ENCODE data around the gene PCDHGA1.

Gene PCDHGA1

DNA sequence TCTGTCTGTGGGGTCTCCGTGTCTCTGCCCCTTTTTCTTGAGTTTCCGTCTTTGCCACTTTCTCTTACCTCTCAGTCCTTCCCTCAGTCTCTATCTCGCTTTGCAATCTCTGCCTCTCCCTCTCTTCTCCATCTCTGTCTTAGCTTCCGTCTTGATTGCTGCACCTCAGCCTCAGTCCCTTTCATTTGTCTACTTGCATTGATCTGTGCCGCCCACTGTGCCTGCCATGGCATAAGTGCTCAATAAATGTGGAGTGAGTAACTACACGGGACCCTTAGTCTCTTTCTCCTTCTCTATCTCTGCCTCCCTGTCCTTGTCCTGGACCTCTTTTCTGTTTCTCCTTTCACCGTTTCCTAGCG lies 165.1 kb downstream of the PCDHGA1 start:
- no peak overlapping the region for H3K4me3 ChIP-seq (ENCODE audit: low read length)
- no peak for DNase-seq (ENCODE audit: low read depth)
- TF ChIP-seq, protein P1, sequence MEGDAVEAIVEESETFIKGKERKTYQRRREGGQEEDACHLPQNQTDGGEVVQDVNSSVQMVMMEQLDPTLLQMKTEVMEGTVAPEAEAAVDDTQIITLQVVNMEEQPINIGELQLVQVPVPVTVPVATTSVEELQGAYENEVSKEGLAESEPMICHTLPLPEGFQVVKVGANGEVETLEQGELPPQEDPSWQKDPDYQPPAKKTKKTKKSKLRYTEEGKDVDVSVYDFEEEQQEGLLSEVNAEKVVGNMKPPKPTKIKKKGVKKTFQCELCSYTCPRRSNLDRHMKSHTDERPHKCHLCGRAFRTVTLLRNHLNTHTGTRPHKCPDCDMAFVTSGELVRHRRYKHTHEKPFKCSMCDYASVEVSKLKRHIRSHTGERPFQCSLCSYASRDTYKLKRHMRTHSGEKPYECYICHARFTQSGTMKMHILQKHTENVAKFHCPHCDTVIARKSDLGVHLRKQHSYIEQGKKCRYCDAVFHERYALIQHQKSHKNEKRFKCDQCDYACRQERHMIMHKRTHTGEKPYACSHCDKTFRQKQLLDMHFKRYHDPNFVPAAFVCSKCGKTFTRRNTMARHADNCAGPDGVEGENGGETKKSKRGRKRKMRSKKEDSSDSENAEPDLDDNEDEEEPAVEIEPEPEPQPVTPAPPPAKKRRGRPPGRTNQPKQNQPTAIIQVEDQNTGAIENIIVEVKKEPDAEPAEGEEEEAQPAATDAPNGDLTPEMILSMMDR (conservative IDR thresholded peaks at IDR 0.05; ENCODE audit: low read depth, low read length), result no peak

DNA sequence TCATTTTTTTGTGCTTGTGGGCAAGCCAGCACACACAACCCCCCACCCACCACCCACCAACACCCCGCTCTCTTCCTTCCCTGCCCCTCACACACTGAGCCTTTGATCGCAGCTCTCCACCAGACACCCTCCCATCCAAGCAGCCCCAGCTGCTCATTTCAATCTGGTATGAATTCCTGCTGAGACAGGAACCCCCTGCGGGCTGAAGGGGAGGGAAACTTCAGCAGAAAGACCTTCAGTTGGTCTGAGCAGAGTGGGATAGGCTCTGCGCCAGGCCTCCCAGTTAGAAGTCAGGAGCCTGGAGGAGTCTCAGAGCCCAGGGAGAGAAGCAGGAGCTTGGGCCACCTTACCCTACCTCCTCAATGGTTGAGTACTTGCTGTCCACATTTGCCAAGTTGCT lies 165.7 kb downstream of the PCDHGA1 start:
- H3K4me3 ChIP-seq (ENCODE audit: low read length), result no peak overlapping the region
- TF ChIP-seq, protein P1 (conservative IDR thresholded peaks at IDR 0.05; ENCODE audit: low read depth, low read length), result no peak
- no peak for DNase-seq (ENCODE audit: low read depth)

DNA sequence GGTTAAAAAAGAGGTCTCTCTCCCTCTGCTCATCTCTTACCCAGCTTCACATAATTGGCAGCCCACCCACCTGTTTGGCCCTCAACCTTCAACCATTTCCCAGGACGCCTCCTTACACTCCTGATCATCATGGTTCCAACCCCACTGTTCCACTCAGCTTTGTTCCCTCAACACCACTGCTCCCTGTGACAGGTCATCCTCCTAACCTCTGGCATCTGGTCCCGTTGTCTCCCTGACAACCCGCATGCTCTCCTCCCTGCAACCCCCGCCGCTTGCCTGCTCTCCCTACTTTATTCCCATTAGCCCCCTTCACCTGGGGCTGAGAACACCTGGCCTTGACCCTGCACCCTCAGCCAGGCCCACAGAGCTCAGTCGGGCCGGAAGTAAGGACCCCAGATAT lies 171.4 kb downstream of the PCDHGA1 start:
- no peak for DNase-seq (ENCODE audit: low read depth)
- TF ChIP-seq, protein P1 (conservative IDR thresholded peaks at IDR 0.05; ENCODE audit: low read depth, low read length), result no peak
- no peak overlapping the region for H3K4me3 ChIP-seq (ENCODE audit: low read length)

DNA sequence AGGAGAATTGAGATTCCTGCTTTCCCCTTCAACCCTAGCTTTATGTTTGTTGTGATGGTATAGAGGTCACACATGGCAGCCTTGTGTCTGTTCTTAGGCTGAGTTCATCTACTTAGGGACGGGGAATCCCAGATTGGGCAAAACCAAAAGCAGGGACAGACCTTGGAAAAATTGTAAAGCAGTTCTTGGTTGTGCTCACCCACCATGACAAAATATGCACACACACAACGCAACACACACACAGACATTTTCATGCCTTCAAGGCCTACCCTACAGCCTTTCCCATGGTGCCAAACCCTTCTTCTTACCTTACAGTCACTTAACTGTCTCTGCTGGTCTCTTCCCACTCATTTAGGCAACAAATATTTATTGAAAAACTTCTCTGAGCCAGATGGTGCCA lies 173.4 kb downstream of the PCDHGA1 start:
- no peak overlapping the region for H3K4me3 ChIP-seq (ENCODE audit: low read length)
- TF ChIP-seq, protein P1 (conservative IDR thresholded peaks at IDR 0.05; ENCODE audit: low read depth, low read length), result no peak
- no peak for DNase-seq (ENCODE audit: low read depth)

DNA sequence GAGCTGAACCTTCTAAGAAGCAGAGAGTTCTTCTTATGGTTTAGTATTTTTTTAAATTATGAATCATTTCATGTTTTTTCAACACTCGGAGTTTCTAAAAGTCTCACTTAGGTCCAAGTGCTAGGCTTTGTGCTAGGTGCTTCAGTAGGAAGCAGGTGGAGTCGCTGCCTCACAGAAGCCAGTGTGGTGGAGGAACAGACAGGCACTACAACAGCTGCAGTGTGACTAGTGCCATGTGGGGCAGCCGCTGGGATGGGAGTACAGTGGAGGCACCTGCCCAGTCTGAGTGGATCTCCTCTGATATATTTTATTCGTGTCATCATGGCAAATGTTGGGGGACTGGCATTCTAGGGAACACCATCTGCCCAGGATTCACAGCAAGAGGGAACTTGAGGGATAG lies 173.9 kb downstream of the PCDHGA1 start:
- no peak overlapping the region for H3K4me3 ChIP-seq (ENCODE audit: low read length)
- TF ChIP-seq, protein P1 (conservative IDR thresholded peaks at IDR 0.05; ENCODE audit: low read depth, low read length), result no peak
- no peak for DNase-seq (ENCODE audit: low read depth)

DNA sequence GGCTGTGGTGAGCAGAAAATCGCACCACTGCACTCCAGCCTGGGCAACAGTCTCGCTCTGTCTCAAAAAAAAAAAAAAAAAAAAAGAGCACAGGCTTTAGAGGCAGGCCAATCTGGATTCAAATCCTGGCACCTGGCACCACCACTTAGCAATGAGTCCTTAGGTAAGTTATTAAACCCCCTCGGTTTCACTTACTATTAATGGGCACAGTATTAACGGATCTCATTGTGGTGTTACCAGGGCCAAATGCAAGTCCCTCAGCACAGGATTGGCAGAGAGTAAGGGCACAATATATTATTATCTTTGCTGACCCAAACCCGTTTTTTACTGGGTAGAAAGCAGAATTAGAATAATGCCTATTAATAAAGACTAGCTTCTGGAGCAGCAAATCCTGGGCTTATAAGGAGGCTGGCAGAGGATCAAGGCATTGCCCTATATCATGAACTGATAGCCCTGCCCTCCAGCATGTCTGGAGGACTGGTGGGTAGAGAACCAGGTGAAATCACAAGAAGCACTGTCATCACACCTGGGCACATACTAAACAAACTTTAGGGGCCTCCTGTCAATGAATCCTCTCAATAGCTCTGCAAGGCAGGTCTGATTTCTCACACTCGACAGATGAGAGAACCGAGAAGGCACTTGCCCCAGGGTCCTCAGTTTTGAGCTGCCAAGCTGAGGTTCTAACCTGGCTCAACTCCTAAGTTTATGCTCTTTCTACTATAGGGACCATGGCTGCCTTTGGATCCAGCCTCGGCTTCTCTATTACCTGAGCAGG lies 176.3 kb downstream of the PCDHGA1 start:
- DNase-seq (ENCODE audit: low read depth), result no peak
- no peak overlapping the region for H3K4me3 ChIP-seq (ENCODE audit: low read length)
- TF ChIP-seq, protein P1 (conservative IDR thresholded peaks at IDR 0.05; ENCODE audit: low read depth, low read length), result no peak

DNA sequence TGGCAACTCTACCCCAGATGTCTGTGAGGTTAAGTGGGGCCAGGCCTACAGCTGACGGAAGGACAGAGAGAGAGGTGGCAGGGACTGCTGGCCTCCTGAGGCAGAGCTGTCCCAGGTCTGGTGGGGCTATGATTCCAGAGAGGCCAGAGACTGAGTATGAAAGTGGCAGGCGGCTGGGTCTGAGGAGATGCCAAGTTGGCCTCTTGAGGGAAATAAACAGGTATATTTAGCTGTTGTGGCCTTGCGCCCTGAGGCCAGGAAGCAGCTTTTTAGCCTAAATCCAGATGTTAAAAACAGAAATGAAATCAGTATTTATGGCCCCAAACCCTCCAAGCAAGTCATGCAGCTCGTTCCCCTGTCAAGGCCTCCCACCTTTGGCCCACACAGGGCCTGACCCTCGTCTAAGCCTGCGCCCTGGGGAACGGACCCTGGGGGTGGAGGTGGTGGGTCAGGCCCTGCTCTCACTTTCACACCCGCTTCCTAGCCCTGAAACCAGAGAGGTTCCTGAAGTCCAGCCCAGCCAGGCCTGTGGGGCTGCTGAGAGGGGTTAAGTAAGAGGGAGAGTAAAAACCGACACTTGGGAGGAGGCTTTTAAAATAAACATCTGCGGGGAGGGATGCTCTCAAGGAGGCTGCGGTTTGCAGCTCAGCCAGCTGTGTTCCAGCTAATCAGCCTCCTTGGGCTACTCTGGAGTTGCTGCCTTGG lies 177.2 kb downstream of the PCDHGA1 start:
- DNase-seq (ENCODE audit: low read depth), result no peak
- TF ChIP-seq, protein P1 (conservative IDR thresholded peaks at IDR 0.05; ENCODE audit: low read depth, low read length), result no peak
- no peak overlapping the region for H3K4me3 ChIP-seq (ENCODE audit: low read length)

Measured in retinal pigment epithelial cell (primary cell).